GM21447 (cell line): ENCODE data around the gene CHMP5.

Experiments used
- ATAC-seq: cut with Tn5 transposase; IDR thresholded peaks from one replicate; pipeline ENCODE4 v1.9.1; 2021; ENCODE audit not compliant: unreplicated experiment

CHMP5 gene

GRCh38 chr9:33264473-33265177, at the start of gene CHMP5, which contains the start of gene BAG1:
Gene CHMP5 (plus strand): TSS chr9:33265049. CDS start chr9:33265079, 30 bp downstream.
Gene BAG1 (minus strand): TSS chr9:33264708.
- ATAC-seq: peak; percentile 88

- peak; percentile 46 for ATAC-seq
Measured at GRCh38 chr9:33220681-33221567, 43.9 kb upstream of the CHMP5 start.

GRCh38 chr9:33221568-33221884, 43.3 kb upstream of the CHMP5 start:
- ATAC-seq: no peak

- no peak for ATAC-seq
Measured at GRCh38 chr9:33222031-33222430, 42.8 kb upstream of the CHMP5 start.

- no peak for ATAC-seq
Measured at GRCh38 chr9:33223696-33224095, 41.2 kb upstream of the CHMP5 start.

- no peak for ATAC-seq
Measured at GRCh38 chr9:33225319-33226147, 39.3 kb upstream of the CHMP5 start.

GRCh38 chr9:33227008-33227398, 37.8 kb upstream of the CHMP5 start:
- peak; percentile 60 for ATAC-seq

GRCh38 chr9:33227741-33228140, 37.1 kb upstream of the CHMP5 start:
- no peak for ATAC-seq

- ATAC-seq: no peak
Measured at GRCh38 chr9:33228606-33229005, 36.2 kb upstream of the CHMP5 start.

- ATAC-seq: no peak
Measured at GRCh38 chr9:33229359-33230114, 35.3 kb upstream of the CHMP5 start.

GRCh38 chr9:33230756-33231622, 33.9 kb upstream of the CHMP5 start:
- ATAC-seq: no peak

- no peak for ATAC-seq
Measured at GRCh38 chr9:33231623-33231942, 33.3 kb upstream of the CHMP5 start.

GRCh38 chr9:33232815-33233214, 32.0 kb upstream of the CHMP5 start:
- no peak for ATAC-seq

- no peak for ATAC-seq
Measured at GRCh38 chr9:33233626-33234342, 31.1 kb upstream of the CHMP5 start.

GRCh38 chr9:33234511-33235467, 30.1 kb upstream of the CHMP5 start:
- no peak for ATAC-seq

- no peak for ATAC-seq
Measured at GRCh38 chr9:33236571-33236970, 28.3 kb upstream of the CHMP5 start.

- no peak for ATAC-seq
Measured at GRCh38 chr9:33239921-33240320, 24.9 kb upstream of the CHMP5 start, which contains the start of gene SPINK4. Gene SPINK4 (plus strand): TSS chr9:33240167. CDS start chr9:33240209, 42 bp downstream.

GRCh38 chr9:33241298-33241697, 23.6 kb upstream of the CHMP5 start:
- no peak for ATAC-seq
